PC-3 (cell line): Measurements from ENCODE around the gene RAB11FIP4. TPM values are rescaled to one million over a fixed set of nuclear protein-coding genes. Genes with fewer than 3 reads are reported as not detected.

ENCODE experiments used
- ATAC-seq: fragments of 200-7000 bp; cut with Tn5 transposase; 2 replicates; pipeline ENCODE4 v1.9.1; 2020; ENCODE audit warnings: mild to moderate bottlenecking, moderate library complexity
- BruUV-seq: library from RNA; stranded (reverse); fragments of 400-500 nt; replicated peaks from 2 replicates; lab custom pipeline; 2021; lab: Mats Ljungman, UMichigan
- CTCF ChIA-PET: fragments of 300-600 bp; sonication (Branson Sonifier 250); formaldehyde crosslinking; loops from one replicate; lab custom pipeline; 2022; ENCODE audit warnings: antibody characterized with exemption; lab: Charles Lee
- POLR2A ChIA-PET: fragments of 300-600 bp; sonication (Branson Sonifier 250); formaldehyde crosslinking; loops from one replicate; lab custom pipeline; 2022; ENCODE audit warnings: antibody characterized with exemption; ENCODE audit not compliant: unreplicated experiment; lab: Charles Lee
- DNase-seq: peaks from one replicate; pipeline ENCODE4 v3.0.0-alpha.2; 2015
- H2AFZ ChIP-seq: fragments of 300-600 bp; sonication (generic); 2 replicates; pipeline ENCODE4 v1.6.0; 2016; ENCODE audit warnings: antibody characterized with exemption, low read length
- H3F3A ChIP-seq: fragments of 300-600 bp; sonication (generic); one replicate; pipeline ENCODE4 v1.6.0; 2017; ENCODE audit warnings: antibody characterized with exemption, low read length, control low read depth, mild to moderate bottlenecking; ENCODE audit not compliant: unreplicated experiment
- H3K27ac ChIP-seq: fragments of 300-600 bp; sonication (generic); 2 replicates; pipeline ENCODE4 v1.5.1; 2016; ENCODE audit warnings: mild to moderate bottlenecking, low read length
- H3K27me3 ChIP-seq: fragments of 300-600 bp; sonication (generic); 2 replicates; pipeline ENCODE4 v1.6.1; 2016; ENCODE audit warnings: low read length, mixed read lengths
- H3K36me3 ChIP-seq: fragments of 300-600 bp; sonication (generic); 2 replicates; pipeline ENCODE4 v1.6.1; 2016; ENCODE audit warnings: low read depth, mixed run types, low read length, mixed read lengths
- H3K4me1 ChIP-seq: fragments of 300-600 bp; sonication (generic); 2 replicates; pipeline ENCODE4 v1.5.1; 2016; ENCODE audit warnings: low read length; ENCODE audit not compliant: insufficient read depth
- H3K4me2 ChIP-seq: fragments of 300-600 bp; sonication (generic); 2 replicates; pipeline ENCODE4 v1.6.0; 2016; ENCODE audit warnings: low read length
- H3K4me3 ChIP-seq: fragments of 300-600 bp; sonication (generic); 2 replicates; pipeline ENCODE4 v1.5.1; 2016; ENCODE audit warnings: mild to moderate bottlenecking, low read length, mixed read lengths
- H3K79me2 ChIP-seq: fragments of 300-600 bp; sonication (generic); 2 replicates; pipeline ENCODE4 v1.6.1; 2017; ENCODE audit warnings: low read length, mixed read lengths
- H3K9ac ChIP-seq: fragments of 300-600 bp; sonication (generic); 2 replicates; pipeline ENCODE4 v1.6.0; 2016; ENCODE audit warnings: mild to moderate bottlenecking, low read length
- H3K9me2 ChIP-seq: fragments of 300-600 bp; sonication (generic); replicated peaks from 2 replicates; pipeline ENCODE4 v1.6.1; 2016; ENCODE audit warnings: mixed run types, low read length, mixed read lengths
- H3K9me3 ChIP-seq: fragments of 300-600 bp; sonication (generic); 2 replicates; pipeline ENCODE4 v1.6.1; 2016; ENCODE audit warnings: low read length, mixed read lengths
- H4K20me1 ChIP-seq: fragments of 300-600 bp; sonication (generic); 2 replicates; pipeline ENCODE4 v1.6.1; 2016; ENCODE audit warnings: low read length, mixed read lengths
- EZH2 ChIP-seq: fragments of 300-600 bp; sonication (generic); IDR thresholded peaks from one replicate; pipeline ENCODE4 v1.6.1; 2017; ENCODE audit warnings: antibody characterized with exemption, mild to moderate bottlenecking, low read length; ENCODE audit not compliant: unreplicated experiment
- EZH2phosphoT487 ChIP-seq: fragments of 300-600 bp; sonication (generic); IDR thresholded peaks from 2 replicates; pipeline ENCODE4 v1.6.1; 2018; ENCODE audit warnings: mild to moderate bottlenecking, antibody characterized with exemption, low read length, borderline replicate concordance
- intact Hi-C: fragments of 100-400 bp; cut with micrococcal nuclease; formaldehyde crosslinking; loops from 2 replicates; pipeline ENCODE4 v1.9.0; 2023
- total RNA-seq: library from RNA; depleted of rRNA; stranded (reverse); fragments of >200 nt; gene quantifications from 2 replicates; pipeline ENCODE4 v1.2.3, GENCODE V29; 2014
- TF ChIP-seq, protein P1 (sequence below): fragments of 300-600 bp; sonication (generic); conservative IDR thresholded peaks from 2 replicates; pipeline ENCODE4 v1.5.1; 2017; ENCODE audit warnings: antibody characterized with exemption, low read depth, mild to moderate bottlenecking, low read length

Gene RAB11FIP4
- total RNA-seq, 1 experiment from 2014 or later: 4.2 TPM

GRCh38 chr17:31496097-31496496, 104.6 kb downstream of the RAB11FIP4 start:
- H3K9ac ChIP-seq: no peak overlapping the region
- no peaks in the 10 kb centered on the region for H3K36me3 ChIP-seq
- H3K27me3 ChIP-seq: no peaks in the 10 kb centered on the region
- peaks cover 10% of the 10 kb centered on the region for H3K4me1 ChIP-seq
- ChIA-PET CTCF (no interaction called here), POLR2A (no interaction called here)
- BruUV-seq: no TSS peak
- no peaks in the 10 kb centered on the region for H3K79me2 ChIP-seq
- H3K27ac ChIP-seq: no peak overlapping the region
- H3K9me3 ChIP-seq: no peaks in the 10 kb centered on the region
- H2AFZ ChIP-seq: no peak overlapping the region
- TF ChIP-seq EZH2 (no peak), EZH2phosphoT487 (no peak)
- TF ChIP-seq, protein P1, sequence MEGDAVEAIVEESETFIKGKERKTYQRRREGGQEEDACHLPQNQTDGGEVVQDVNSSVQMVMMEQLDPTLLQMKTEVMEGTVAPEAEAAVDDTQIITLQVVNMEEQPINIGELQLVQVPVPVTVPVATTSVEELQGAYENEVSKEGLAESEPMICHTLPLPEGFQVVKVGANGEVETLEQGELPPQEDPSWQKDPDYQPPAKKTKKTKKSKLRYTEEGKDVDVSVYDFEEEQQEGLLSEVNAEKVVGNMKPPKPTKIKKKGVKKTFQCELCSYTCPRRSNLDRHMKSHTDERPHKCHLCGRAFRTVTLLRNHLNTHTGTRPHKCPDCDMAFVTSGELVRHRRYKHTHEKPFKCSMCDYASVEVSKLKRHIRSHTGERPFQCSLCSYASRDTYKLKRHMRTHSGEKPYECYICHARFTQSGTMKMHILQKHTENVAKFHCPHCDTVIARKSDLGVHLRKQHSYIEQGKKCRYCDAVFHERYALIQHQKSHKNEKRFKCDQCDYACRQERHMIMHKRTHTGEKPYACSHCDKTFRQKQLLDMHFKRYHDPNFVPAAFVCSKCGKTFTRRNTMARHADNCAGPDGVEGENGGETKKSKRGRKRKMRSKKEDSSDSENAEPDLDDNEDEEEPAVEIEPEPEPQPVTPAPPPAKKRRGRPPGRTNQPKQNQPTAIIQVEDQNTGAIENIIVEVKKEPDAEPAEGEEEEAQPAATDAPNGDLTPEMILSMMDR: no peak
- H3K4me2 ChIP-seq: no peak overlapping the region
- no peaks in the 10 kb centered on the region for H4K20me1 ChIP-seq
- DNase-seq (no peak), ATAC-seq (no peak)
- intact Hi-C loops: no loop called here
- no peaks in the 10 kb centered on the region for H3K9me2 ChIP-seq
- no peak overlapping the region for H3K4me3 ChIP-seq
- H3F3A ChIP-seq: no peaks in the 10 kb centered on the region

DNA sequence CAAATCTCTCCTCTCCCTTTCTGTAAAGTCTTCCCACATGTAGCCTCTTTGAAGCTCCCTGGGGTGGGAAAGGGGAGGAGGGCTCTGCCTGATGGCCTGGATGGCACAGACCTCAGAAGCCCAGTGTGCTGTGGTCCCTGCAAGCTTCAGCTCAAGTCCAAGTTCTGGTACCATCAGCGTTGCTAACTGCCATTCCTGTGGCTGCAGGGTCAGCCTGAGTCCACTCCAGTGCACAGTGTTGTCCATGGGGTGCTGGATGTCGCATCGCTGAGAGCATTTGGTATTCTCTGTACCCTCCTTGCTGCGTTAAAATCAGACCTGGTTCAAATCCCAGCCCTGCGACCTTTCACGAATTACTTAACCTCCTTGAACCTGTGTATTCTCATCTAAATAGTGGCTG, 105.1 kb downstream of the RAB11FIP4 start:
- Histone ChIP-seq H3K79me2 (no peaks in the 10 kb centered on the region), H3F3A (no peaks in the 10 kb centered on the region), H3K27ac (no peak overlapping the region), H3K27me3 (no peaks in the 10 kb centered on the region), H3K4me3 (no peak overlapping the region), H2AFZ (no peak overlapping the region), H4K20me1 (no peaks in the 10 kb centered on the region), H3K9me3 (no peaks in the 10 kb centered on the region), H3K9me2 (no peaks in the 10 kb centered on the region), H3K4me2 (no peak overlapping the region), H3K36me3 (no peaks in the 10 kb centered on the region), H3K4me1 (peaks cover 10% of the 10 kb centered on the region), H3K9ac (no peak overlapping the region)
- intact Hi-C loops: no loop called here
- TF ChIP-seq EZH2phosphoT487 (no peak), EZH2 (no peak)
- TF ChIP-seq, protein P1: no peak
- POLR2A ChIA-PET: no interaction called here
- CTCF ChIA-PET: no interaction called here
- no peak for ATAC-seq
- no TSS peak for BruUV-seq
- DNase-seq: no peak

DNA sequence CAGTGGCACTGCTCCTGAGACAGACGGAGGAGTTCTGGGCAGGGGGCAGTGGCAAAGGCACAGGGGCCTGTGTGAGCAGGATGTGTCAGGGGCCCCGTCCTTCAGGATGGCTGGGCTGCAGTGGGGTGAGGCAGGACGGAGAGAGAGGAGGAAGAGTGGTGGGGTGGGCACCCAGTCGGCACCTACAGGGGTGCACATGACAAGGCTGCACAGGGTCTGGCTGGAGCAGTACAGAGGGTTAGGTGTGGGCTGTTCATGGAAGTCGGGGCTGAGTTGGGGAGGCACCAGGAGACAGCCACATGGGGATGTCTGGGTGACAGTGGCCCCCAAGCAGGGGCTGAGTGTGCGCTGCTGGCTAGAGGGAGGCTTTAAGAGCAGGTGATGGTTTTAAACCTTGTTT, 106.0 kb downstream of the RAB11FIP4 start:
- Histone ChIP-seq H3K27me3 (no peaks in the 10 kb centered on the region), H3K79me2 (no peaks in the 10 kb centered on the region), H4K20me1 (no peaks in the 10 kb centered on the region), H3K9ac (no peak overlapping the region), H3K9me3 (no peaks in the 10 kb centered on the region), H3F3A (no peaks in the 10 kb centered on the region), H3K27ac (no peak overlapping the region), H3K4me1 (peaks cover 10% of the 10 kb centered on the region), H3K36me3 (no peaks in the 10 kb centered on the region), H2AFZ (no peak overlapping the region), H3K9me2 (no peaks in the 10 kb centered on the region), H3K4me2 (no peak overlapping the region), H3K4me3 (no peak overlapping the region)
- intact Hi-C loops: no loop called here
- BruUV-seq: no TSS peak
- TF ChIP-seq EZH2: no peak
- no peak for TF ChIP-seq EZH2phosphoT487
- TF ChIP-seq, protein P1: no peak
- ATAC-seq: no peak
- CTCF ChIA-PET: no interaction called here
- POLR2A ChIA-PET: no interaction called here
- DNase-seq: no peak
